HepG2 (cell line): ENCODE results near the gene AKAP12. TPM values are rescaled to one million over a fixed set of nuclear protein-coding genes. Genes with fewer than 3 reads are reported as not detected.

Experiments
- ATRX ChIP-seq: sonication (generic); formaldehyde crosslinking; IDR thresholded peaks from 2 replicates; pipeline ENCODE4 v1.4.0; 2020; ENCODE audit warnings: missing genetic modification reagents, borderline replicate concordance
- BCL6 ChIP-seq: IDR thresholded peaks from 2 replicates; pipeline ENCODE4 v1.6.1; 2016; ENCODE audit warnings: missing genetic modification reagents, missing compliant biosample characterization
- DMAP1 ChIP-seq: IDR thresholded peaks from 2 replicates; pipeline ENCODE4 v1.6.1; 2016
- FOXJ3 ChIP-seq: sonication (generic); formaldehyde crosslinking; IDR thresholded peaks from 2 replicates; pipeline ENCODE4 v1.4.0; 2020; ENCODE audit warnings: missing genetic modification reagents, mild to moderate bottlenecking, borderline replicate concordance
- FOXP1 ChIP-seq, 2 experiments: fragments of 450-650 bp in 1 of 2; IDR thresholded peaks; 2 replicates each; pipeline ENCODE4 v1.6.1; 2017 to 2018; ENCODE audit warnings: antibody characterized with exemption in 1 of 2
- GABPB1 ChIP-seq: IDR thresholded peaks from 2 replicates; pipeline ENCODE4 v1.6.1; 2016; ENCODE audit warnings: mild to moderate bottlenecking, missing genetic modification reagents, moderate library complexity, missing compliant biosample characterization
- HBP1 ChIP-seq: IDR thresholded peaks from 2 replicates; pipeline ENCODE4 v1.6.1; 2016; ENCODE audit warnings: low read depth, control low read depth
- HNRNPL ChIP-seq: fragments of 200-400 bp; formaldehyde crosslinking; IDR thresholded peaks from 2 replicates; pipeline ENCODE4 v1.6.1; 2017; ENCODE audit warnings: mild to moderate bottlenecking, low read depth, low read length
- NFKB2 ChIP-seq: sonication (generic); formaldehyde crosslinking; IDR thresholded peaks from 2 replicates; pipeline ENCODE4 v1.4.0; 2020; ENCODE audit warnings: missing genetic modification reagents, borderline replicate concordance
- RAD21 ChIP-seq: fragments of 450-650 bp; formaldehyde crosslinking; IDR thresholded peaks from 2 replicates; pipeline ENCODE4 v1.5.0; 2020; ENCODE audit warnings: mild to moderate bottlenecking
- RARA ChIP-seq: IDR thresholded peaks from 2 replicates; pipeline ENCODE4 v1.6.1; 2016; ENCODE audit warnings: missing genetic modification reagents, missing compliant biosample characterization
- RARG ChIP-seq: sonication (generic); formaldehyde crosslinking; IDR thresholded peaks from 2 replicates; pipeline ENCODE4 v1.4.0; 2020; ENCODE audit warnings: low read depth, mild to moderate bottlenecking, missing genetic modification reagents
- SRY ChIP-seq: sonication (generic); formaldehyde crosslinking; IDR thresholded peaks from 2 replicates; pipeline ENCODE4 v1.8.0; 2022; ENCODE audit warnings: mild to moderate bottlenecking, missing genetic modification reagents
- TGIF2 ChIP-seq: IDR thresholded peaks from 2 replicates; pipeline ENCODE4 v1.6.1; 2016; ENCODE audit warnings: control low read depth, missing compliant biosample characterization
- YEATS4 ChIP-seq: sonication (generic); formaldehyde crosslinking; IDR thresholded peaks from 2 replicates; pipeline ENCODE4 v1.4.0; 2020; ENCODE audit warnings: missing genetic modification reagents, borderline replicate concordance
- ZNF124 ChIP-seq: sonication (generic); formaldehyde crosslinking; IDR thresholded peaks from 2 replicates; pipeline ENCODE4 v1.4.0; 2020; ENCODE audit warnings: missing genetic modification reagents
- ZNF513 ChIP-seq: sonication (generic); formaldehyde crosslinking; conservative IDR thresholded peaks from 2 replicates; pipeline ENCODE4 v1.5.0; 2020; ENCODE audit warnings: missing genetic modification reagents
- ZNF652 ChIP-seq: IDR thresholded peaks from 2 replicates; pipeline ENCODE4 v1.6.1; 2016; ENCODE audit warnings: low read depth, borderline replicate concordance
- ZNF883 ChIP-seq: sonication (generic); formaldehyde crosslinking; IDR thresholded peaks from 2 replicates; pipeline ENCODE4 v1.5.1; 2020; ENCODE audit warnings: mild to moderate bottlenecking, missing genetic modification reagents; ENCODE audit errors: not compliant biosample characterization
- polyA plus RNA-seq, 8 experiments: library from polyadenylated mRNA; depleted of rRNA in 3 of 8; stranded (reverse) in 7 of 8; unstranded in 1 of 8; fragments of >200 nt; fragmentation: Illumina TruSeq in 4 of 8; extraction: Trizol in 4 of 8; gene quantifications; 2 replicates each; pipeline versions ENCODE4 v1.2.1 to v1.2.3, GENCODE V29; 2011 to 2016; ENCODE audit warnings: low read depth in 4 of 8, missing spikeins in 1 of 8, mixed read lengths in 1 of 8; ENCODE audit not compliant: insufficient read depth in 1 of 8
- total RNA-seq, 5 experiments: library from RNA; depleted of rRNA; stranded (reverse); fragments of >200 nt; fragmentation: Illumina TruSeq; extraction: Trizol; gene quantifications; 2 replicates each; pipeline ENCODE4 v1.2.3, GENCODE V29; 2016; ENCODE audit warnings: low read depth in 1 of 5
- TF ChIP-seq, protein P1 (sequence below): sonication (generic); formaldehyde crosslinking; conservative IDR thresholded peaks from 2 replicates; pipeline ENCODE4 v1.4.0; 2020; ENCODE audit warnings: missing genetic modification reagents
- TF ChIP-seq, protein P2 (sequence below): IDR thresholded peaks from 2 replicates; pipeline ENCODE4 v1.6.1; 2016; ENCODE audit warnings: mild to moderate bottlenecking
- TF ChIP-seq, protein P3 (sequence below): sonication (generic); IDR thresholded peaks from 2 replicates; pipeline ENCODE4 v1.6.1; 2016; ENCODE audit warnings: low read depth, borderline replicate concordance

Gene AKAP12
- total and polyA plus RNA-seq, 2 of the 13 experiments (the other 11 are each of a cell fraction or from before 2014, with no cell fraction given) = 10.6 to 19.0 TPM

DNA sequence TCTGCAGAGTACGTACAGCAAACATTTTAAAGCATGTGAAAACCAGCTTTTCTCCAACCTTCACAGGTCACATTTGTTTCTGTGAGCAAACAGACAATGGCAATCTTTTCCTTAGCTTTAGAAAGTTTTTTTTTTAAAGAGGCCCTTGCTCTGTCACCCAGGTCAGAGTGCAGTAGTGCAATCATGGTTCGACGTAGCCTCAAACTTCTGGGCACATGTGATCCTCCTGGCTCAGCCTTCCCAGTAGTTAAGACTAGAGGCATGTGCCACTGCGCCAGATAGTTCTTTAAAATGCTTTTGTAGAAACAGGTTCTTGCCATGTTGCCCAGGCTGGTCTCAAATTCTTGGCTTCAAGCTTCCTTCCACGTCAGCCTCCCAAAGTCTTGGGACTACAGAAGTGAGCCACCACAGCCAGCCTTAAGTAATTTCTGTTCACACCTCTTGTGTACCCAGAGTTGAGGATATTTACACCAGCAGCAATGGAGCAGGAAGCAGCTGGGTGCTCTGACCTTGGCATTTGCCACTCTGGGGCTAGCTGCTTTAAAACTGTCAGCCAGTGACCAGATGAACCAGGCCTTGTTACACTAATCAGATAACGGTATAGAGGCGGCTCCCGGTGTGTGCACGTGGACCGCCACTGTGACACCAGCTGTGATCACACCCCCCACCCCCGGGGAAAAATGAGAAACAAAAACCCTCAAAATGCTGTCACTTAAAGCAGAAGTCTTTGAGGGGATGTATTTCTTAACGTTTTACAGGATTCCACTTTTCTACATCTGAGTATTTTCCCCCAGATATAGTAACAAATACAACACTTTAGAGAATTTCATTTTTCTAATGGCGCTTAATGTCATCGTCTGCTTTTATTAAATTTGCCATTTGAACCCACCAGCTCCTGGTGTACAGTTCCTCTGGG lies 71.3 kb downstream of the AKAP12 start (continued):
- TF ChIP-seq, protein P1, sequence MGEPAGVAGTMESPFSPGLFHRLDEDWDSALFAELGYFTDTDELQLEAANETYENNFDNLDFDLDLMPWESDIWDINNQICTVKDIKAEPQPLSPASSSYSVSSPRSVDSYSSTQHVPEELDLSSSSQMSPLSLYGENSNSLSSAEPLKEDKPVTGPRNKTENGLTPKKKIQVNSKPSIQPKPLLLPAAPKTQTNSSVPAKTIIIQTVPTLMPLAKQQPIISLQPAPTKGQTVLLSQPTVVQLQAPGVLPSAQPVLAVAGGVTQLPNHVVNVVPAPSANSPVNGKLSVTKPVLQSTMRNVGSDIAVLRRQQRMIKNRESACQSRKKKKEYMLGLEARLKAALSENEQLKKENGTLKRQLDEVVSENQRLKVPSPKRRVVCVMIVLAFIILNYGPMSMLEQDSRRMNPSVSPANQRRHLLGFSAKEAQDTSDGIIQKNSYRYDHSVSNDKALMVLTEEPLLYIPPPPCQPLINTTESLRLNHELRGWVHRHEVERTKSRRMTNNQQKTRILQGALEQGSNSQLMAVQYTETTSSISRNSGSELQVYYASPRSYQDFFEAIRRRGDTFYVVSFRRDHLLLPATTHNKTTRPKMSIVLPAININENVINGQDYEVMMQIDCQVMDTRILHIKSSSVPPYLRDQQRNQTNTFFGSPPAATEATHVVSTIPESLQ (CRISPR knock-in tag) = no peak
- TF ChIP-seq FOXJ3 (CRISPR knock-in tag) (no peak), FOXP1 (IDR thresholded peaks at IDR 0.05) (no peak), FOXP1 (CRISPR knock-in tag; IDR thresholded peaks at IDR 0.05) (peak; percentile 75), RAD21 (0 out of 2 replicates have a peak, but pooled peaks have one; percentile 8), SRY (CRISPR knock-in tag) (peak; percentile 58; the same call in 1 of the 2 replicates), ATRX (no peak), TGIF2 (CRISPR knock-in tag) (peak; percentile 75; the same call in 1 of the 2 replicates), ZNF513 (CRISPR knock-in tag) (no peak), RARG (CRISPR knock-in tag) (no peak), ZNF652 (CRISPR knock-in tag) (no peak), DMAP1 (no peak), RARA (CRISPR knock-in tag) (peak; percentile 89), NFKB2 (CRISPR knock-in tag) (0 out of 2 replicates have a peak, but pooled peaks have one; percentile 47), HBP1 (CRISPR knock-in tag) (0 out of 2 replicates have a peak, but pooled peaks have one; percentile 33), YEATS4 (CRISPR knock-in tag) (peak; percentile 39; the same call in 1 of the 2 replicates), HNRNPL (peak; percentile 47; the same call in 1 of the 2 replicates), ZNF124 (CRISPR knock-in tag) (peak; percentile 79; the same call in 1 of the 2 replicates), GABPB1 (peak; percentile 18; the same call in 1 of the 2 replicates), BCL6 (CRISPR knock-in tag) (peak; percentile 70), ZNF883 (no peak)
- TF ChIP-seq, protein P2, sequence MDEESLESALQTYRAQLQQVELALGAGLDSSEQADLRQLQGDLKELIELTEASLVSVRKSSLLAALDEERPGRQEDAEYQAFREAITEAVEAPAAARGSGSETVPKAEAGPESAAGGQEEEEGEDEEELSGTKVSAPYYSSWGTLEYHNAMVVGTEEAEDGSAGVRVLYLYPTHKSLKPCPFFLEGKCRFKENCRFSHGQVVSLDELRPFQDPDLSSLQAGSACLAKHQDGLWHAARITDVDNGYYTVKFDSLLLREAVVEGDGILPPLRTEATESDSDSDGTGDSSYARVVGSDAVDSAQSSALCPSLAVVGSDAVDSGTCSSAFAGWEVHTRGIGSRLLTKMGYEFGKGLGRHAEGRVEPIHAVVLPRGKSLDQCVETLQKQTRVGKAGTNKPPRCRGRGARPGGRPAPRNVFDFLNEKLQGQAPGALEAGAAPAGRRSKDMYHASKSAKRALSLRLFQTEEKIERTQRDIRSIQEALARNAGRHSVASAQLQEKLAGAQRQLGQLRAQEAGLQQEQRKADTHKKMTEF (CRISPR knock-in tag) = peak; percentile 70
- TF ChIP-seq, protein P3, sequence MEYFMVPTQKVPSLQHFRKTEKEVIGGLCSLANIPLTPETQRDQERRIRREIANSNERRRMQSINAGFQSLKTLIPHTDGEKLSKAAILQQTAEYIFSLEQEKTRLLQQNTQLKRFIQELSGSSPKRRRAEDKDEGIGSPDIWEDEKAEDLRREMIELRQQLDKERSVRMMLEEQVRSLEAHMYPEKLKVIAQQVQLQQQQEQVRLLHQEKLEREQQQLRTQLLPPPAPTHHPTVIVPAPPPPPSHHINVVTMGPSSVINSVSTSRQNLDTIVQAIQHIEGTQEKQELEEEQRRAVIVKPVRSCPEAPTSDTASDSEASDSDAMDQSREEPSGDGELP = peak; percentile 94
